Measurements from ENCODE around the gene LGI1. TPM values are rescaled to one million over a fixed set of nuclear protein-coding genes. Genes with fewer than 3 reads are reported as not detected.

Gene LGI1
- total and polyA plus RNA-seq, 9 of the 15 experiments (the other 6 are each of a cell fraction or from before 2014, with no cell fraction given) = not detected

DNA sequence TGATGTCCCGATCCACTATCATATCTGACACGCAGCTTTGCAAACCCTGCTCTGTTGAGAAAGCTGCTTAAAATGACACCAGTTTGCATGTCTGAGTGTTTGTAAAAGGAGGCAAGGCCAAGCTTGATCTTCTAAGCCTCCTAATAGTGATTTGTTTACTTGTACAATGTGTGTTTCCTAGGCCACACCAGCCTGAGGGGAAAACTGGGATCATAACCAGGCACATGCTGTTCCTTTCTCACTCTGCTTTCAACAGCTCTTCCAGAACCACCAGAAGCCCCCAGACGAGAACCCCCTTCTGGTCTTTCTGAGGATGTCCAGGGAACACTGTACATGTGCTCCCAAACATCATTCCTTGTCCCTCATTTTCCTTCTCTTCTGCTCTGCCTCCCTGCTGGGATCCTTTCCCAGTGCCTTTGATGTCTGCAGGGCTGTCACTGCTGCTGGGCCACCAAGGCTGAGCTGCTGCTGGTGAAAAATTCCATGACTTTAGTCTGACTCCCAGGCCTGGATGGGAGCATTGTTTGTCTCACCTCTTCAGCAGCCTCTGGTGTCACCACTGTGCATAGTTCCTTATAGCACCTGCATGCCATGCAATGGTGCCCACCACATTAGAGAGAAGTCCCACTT lies 4.0 kb upstream of the LGI1 start:
- no peaks in the 10 kb centered on the region for H3K79me2 ChIP-seq (ENCODE audit: control insufficient read depth, insufficient read depth, low read length)
- peaks cover 10 to 24% of the 10 kb centered on the region in 2 experiments; a peak in 4 of 5 replicates for H3K27me3 ChIP-seq (ENCODE audit: control insufficient read depth in 2 of 2, insufficient read depth in 2 of 2, low read length in 2 of 2)
- H3K4me3 ChIP-seq = no peak overlapping the region
- H3K4me1 ChIP-seq (replicated peaks in 1 of 2; ENCODE audit: control insufficient read depth in 2 of 2, insufficient read depth in 2 of 2, low read length in 2 of 2) = no peaks in the 10 kb centered on the region; a peak in 1 of 5 replicates
- H3K27ac ChIP-seq (ENCODE audit: extremely low read depth, low read depth, low read length) = no peak overlapping the region
- intact Hi-C loops (cut with micrococcal nuclease) = no loop called here
- H3K36me3 ChIP-seq (ENCODE audit: control insufficient read depth, insufficient read depth, low read length) = no peaks in the 10 kb centered on the region
- BruUV-seq (replicated peaks) = no TSS peak
- WGBS (ENCODE audit: insufficient coverage, low coverage, missing lambda C conversion rate) = 0% methylated on average over 3 of the region's 3 CpGs
- POLR2A ChIA-PET = interaction anchor here (1.5 kb wide), 1 partner anchor 9 kb away, joined by 3 read pairs; no protein-coding TSS in a partner anchor
- no peak for ATAC-seq
- CTCF ChIA-PET (ENCODE audit: low intra/inter-chr PET ratio) = no interaction called here
- H2AFZ ChIP-seq (ENCODE audit: low read depth, low read length) = no peak overlapping the region
- no peaks in the 10 kb centered on the region for H4K20me1 ChIP-seq (replicated peaks; ENCODE audit: control insufficient read depth, insufficient read depth, low read length)
- TF ChIP-seq HNRNPK (IDR thresholded peaks at IDR 0.05; ENCODE audit: low read depth, low read length, poor library complexity, severe bottlenecking) = no peak
- no peaks in the 10 kb centered on the region for H3K9me3 ChIP-seq (replicated peaks; ENCODE audit: control insufficient read depth, insufficient read depth, low read depth, low read length)
- FAIRE-seq = no peak
- H3K9ac ChIP-seq (ENCODE audit: insufficient read depth in 1 of 2, low read depth in 2 of 2, low read length in 2 of 2) = no peak overlapping the region
- H3K4me2 ChIP-seq (ENCODE audit: insufficient read depth, low read length) = no peak overlapping the region
- H3K9me1 ChIP-seq (ENCODE audit: control insufficient read depth, insufficient read depth, low read length) = no peaks in the 10 kb centered on the region
- in situ Hi-C loops (cut with MboI) = no loop called here
- no peak for DNase-seq (ENCODE audit: extremely low read depth in 1 of 4, low spot score in 3 of 4)

DNA sequence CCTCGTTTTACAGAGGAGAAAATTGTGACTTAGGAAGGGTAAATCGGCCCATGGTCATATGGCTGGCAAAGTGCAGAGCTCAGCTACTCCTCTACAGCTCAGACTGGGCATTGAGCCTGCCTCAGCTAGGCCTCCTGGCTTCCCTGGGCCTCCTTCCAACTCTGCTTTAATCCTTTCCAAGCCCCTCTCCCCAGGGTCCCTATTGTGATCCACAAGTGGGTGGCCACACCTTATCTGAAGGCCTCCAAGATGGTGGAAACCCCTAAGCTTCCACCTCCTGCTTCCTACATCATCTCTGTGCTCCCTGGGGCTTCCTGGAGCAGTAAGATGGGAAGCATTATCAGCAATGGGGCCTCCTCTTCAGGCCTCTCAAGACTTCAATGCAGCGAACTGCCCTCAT lies 3.0 kb upstream of the LGI1 start:
- H4K20me1 ChIP-seq (replicated peaks; ENCODE audit: control insufficient read depth, insufficient read depth, low read length) = no peaks in the 10 kb centered on the region
- no peak for ATAC-seq
- no peak overlapping the region for H2AFZ ChIP-seq (ENCODE audit: low read depth, low read length)
- intact Hi-C loops (cut with micrococcal nuclease) = no loop called here
- no peaks in the 10 kb centered on the region; a peak in 1 of 5 replicates for H3K4me1 ChIP-seq (replicated peaks in 1 of 2; ENCODE audit: control insufficient read depth in 2 of 2, insufficient read depth in 2 of 2, low read length in 2 of 2)
- H3K9me1 ChIP-seq (ENCODE audit: control insufficient read depth, insufficient read depth, low read length) = no peaks in the 10 kb centered on the region
- POLR2A ChIA-PET = no interaction called here
- peaks cover 7 to 24% of the 10 kb centered on the region in 2 experiments; a peak in 4 of 5 replicates for H3K27me3 ChIP-seq (ENCODE audit: control insufficient read depth in 2 of 2, insufficient read depth in 2 of 2, low read length in 2 of 2)
- no peak for FAIRE-seq
- no peaks in the 10 kb centered on the region for H3K79me2 ChIP-seq (ENCODE audit: control insufficient read depth, insufficient read depth, low read length)
- CTCF ChIA-PET (ENCODE audit: low intra/inter-chr PET ratio) = no interaction called here
- 0% methylated on average over 3 of the region's 3 CpGs for WGBS (ENCODE audit: insufficient coverage, low coverage, missing lambda C conversion rate)
- no peak overlapping the region for H3K4me3 ChIP-seq
- in situ Hi-C loops (cut with MboI) = no loop called here
- DNase-seq (ENCODE audit: extremely low read depth in 1 of 4, low spot score in 3 of 4) = no peak
- no peak overlapping the region for H3K27ac ChIP-seq (ENCODE audit: extremely low read depth, low read depth, low read length)
- TF ChIP-seq SOX6 (IDR thresholded peaks at IDR 0.05) (no peak), CHD2 (IDR thresholded peaks at IDR 0.05; ENCODE audit: low read depth, low read length) (no peak), EHMT2 (IDR thresholded peaks at IDR 0.05) (no peak), KDM1A (IDR thresholded peaks at IDR 0.05) (no peak), STAG1 (CRISPR knock-in tag; IDR thresholded peaks at IDR 0.05; ENCODE audit: borderline replicate concordance) (no peak), ZNF347 (CRISPR knock-in tag; IDR thresholded peaks at IDR 0.05; ENCODE audit: low read depth) (no peak)
- TF ChIP-seq, protein P1, sequence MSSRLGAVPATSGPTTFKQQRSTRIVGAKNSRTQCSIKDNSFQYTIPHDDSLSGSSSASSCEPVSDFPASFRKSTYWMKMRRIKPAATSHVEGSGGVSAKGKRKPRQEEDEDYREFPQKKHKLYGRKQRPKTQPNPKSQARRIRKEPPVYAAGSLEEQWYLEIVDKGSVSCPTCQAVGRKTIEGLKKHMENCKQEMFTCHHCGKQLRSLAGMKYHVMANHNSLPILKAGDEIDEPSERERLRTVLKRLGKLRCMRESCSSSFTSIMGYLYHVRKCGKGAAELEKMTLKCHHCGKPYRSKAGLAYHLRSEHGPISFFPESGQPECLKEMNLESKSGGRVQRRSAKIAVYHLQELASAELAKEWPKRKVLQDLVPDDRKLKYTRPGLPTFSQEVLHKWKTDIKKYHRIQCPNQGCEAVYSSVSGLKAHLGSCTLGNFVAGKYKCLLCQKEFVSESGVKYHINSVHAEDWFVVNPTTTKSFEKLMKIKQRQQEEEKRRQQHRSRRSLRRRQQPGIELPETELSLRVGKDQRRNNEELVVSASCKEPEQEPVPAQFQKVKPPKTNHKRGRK (tag; IDR thresholded peaks at IDR 0.05) = no peak
- TF ChIP-seq, protein P2, sequence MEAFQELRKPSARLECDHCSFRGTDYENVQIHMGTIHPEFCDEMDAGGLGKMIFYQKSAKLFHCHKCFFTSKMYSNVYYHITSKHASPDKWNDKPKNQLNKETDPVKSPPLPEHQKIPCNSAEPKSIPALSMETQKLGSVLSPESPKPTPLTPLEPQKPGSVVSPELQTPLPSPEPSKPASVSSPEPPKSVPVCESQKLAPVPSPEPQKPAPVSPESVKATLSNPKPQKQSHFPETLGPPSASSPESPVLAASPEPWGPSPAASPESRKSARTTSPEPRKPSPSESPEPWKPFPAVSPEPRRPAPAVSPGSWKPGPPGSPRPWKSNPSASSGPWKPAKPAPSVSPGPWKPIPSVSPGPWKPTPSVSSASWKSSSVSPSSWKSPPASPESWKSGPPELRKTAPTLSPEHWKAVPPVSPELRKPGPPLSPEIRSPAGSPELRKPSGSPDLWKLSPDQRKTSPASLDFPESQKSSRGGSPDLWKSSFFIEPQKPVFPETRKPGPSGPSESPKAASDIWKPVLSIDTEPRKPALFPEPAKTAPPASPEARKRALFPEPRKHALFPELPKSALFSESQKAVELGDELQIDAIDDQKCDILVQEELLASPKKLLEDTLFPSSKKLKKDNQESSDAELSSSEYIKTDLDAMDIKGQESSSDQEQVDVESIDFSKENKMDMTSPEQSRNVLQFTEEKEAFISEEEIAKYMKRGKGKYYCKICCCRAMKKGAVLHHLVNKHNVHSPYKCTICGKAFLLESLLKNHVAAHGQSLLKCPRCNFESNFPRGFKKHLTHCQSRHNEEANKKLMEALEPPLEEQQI (IDR thresholded peaks at IDR 0.05) = no peak
- H3K9me3 ChIP-seq (replicated peaks; ENCODE audit: control insufficient read depth, insufficient read depth, low read depth, low read length) = no peaks in the 10 kb centered on the region
- BruUV-seq (replicated peaks) = no TSS peak
- H3K36me3 ChIP-seq (ENCODE audit: control insufficient read depth, insufficient read depth, low read length) = no peaks in the 10 kb centered on the region
- H3K9ac ChIP-seq (ENCODE audit: insufficient read depth in 1 of 2, low read depth in 2 of 2, low read length in 2 of 2) = no peak overlapping the region
- no peak overlapping the region for H3K4me2 ChIP-seq (ENCODE audit: insufficient read depth, low read length)

Measured in K562 (cell line).